Measurements from ENCODE around the gene EMC1. TPM values are rescaled to one million over a fixed set of nuclear protein-coding genes. Genes with fewer than 3 reads are reported as not detected.
"Not testable (repeated sequence)": the region's sequence is repeated elsewhere in the genome, so short reads cannot be mapped to it uniquely, and the experiment has no call there.

Gene EMC1
- total RNA-seq, 1 donor from 2014 or later = 52.2 TPM

- Mint-ChIP-seq H3K27me3 (ENCODE audit: unreplicated experiment) (no peaks in the 10 kb centered on the region), H3K4me3 (ENCODE audit: unreplicated experiment) (no peak overlapping the region), H3K27ac (ENCODE audit: unreplicated experiment) (no peak overlapping the region), H3K9me3 (ENCODE audit: unreplicated experiment) (no peaks in the 10 kb centered on the region), H3K4me1 (ENCODE audit: unreplicated experiment) (peaks cover 6% of the 10 kb centered on the region), H3K36me3 (ENCODE audit: unreplicated experiment) (peaks cover 14% of the 10 kb centered on the region)
- DNase-seq (ENCODE audit: extremely low spot score, unreplicated experiment) = no peak
- TF ChIP-seq, protein P1, sequence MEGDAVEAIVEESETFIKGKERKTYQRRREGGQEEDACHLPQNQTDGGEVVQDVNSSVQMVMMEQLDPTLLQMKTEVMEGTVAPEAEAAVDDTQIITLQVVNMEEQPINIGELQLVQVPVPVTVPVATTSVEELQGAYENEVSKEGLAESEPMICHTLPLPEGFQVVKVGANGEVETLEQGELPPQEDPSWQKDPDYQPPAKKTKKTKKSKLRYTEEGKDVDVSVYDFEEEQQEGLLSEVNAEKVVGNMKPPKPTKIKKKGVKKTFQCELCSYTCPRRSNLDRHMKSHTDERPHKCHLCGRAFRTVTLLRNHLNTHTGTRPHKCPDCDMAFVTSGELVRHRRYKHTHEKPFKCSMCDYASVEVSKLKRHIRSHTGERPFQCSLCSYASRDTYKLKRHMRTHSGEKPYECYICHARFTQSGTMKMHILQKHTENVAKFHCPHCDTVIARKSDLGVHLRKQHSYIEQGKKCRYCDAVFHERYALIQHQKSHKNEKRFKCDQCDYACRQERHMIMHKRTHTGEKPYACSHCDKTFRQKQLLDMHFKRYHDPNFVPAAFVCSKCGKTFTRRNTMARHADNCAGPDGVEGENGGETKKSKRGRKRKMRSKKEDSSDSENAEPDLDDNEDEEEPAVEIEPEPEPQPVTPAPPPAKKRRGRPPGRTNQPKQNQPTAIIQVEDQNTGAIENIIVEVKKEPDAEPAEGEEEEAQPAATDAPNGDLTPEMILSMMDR (IDR thresholded peaks at IDR 0.05) = no peak
Observed at GRCh38 chr1:19287436-19288185, 36.3 kb upstream of the EMC1 start.

- not testable (repeated sequence) for H3K27ac Mint-ChIP-seq (ENCODE audit: unreplicated experiment); H3K36me3 Mint-ChIP-seq (ENCODE audit: unreplicated experiment); H3K4me1 Mint-ChIP-seq (ENCODE audit: unreplicated experiment); H3K9me3 Mint-ChIP-seq (ENCODE audit: unreplicated experiment); H3K4me3 Mint-ChIP-seq (ENCODE audit: unreplicated experiment); H3K27me3 Mint-ChIP-seq (ENCODE audit: unreplicated experiment); DNase-seq (ENCODE audit: extremely low spot score, unreplicated experiment)
Observed at GRCh38 chr1:19285807-19286206, 34.5 kb upstream of the EMC1 start.

- H3K9me3 Mint-ChIP-seq (ENCODE audit: unreplicated experiment); DNase-seq (ENCODE audit: extremely low spot score, unreplicated experiment); H3K4me1 Mint-ChIP-seq (ENCODE audit: unreplicated experiment); H3K27me3 Mint-ChIP-seq (ENCODE audit: unreplicated experiment); H3K36me3 Mint-ChIP-seq (ENCODE audit: unreplicated experiment); H3K27ac Mint-ChIP-seq (ENCODE audit: unreplicated experiment); H3K4me3 Mint-ChIP-seq (ENCODE audit: unreplicated experiment): not testable (repeated sequence)
Observed at GRCh38 chr1:19285366-19285765, 34.0 kb upstream of the EMC1 start.

- Mint-ChIP-seq H3K4me3 (ENCODE audit: unreplicated experiment) (no peak overlapping the region), H3K4me1 (ENCODE audit: unreplicated experiment) (no peaks in the 10 kb centered on the region), H3K27me3 (ENCODE audit: unreplicated experiment) (no peaks in the 10 kb centered on the region), H3K36me3 (ENCODE audit: unreplicated experiment) (peaks cover 12% of the 10 kb centered on the region), H3K9me3 (ENCODE audit: unreplicated experiment) (peaks cover 4% of the 10 kb centered on the region), H3K27ac (ENCODE audit: unreplicated experiment) (no peak overlapping the region)
- TF ChIP-seq, protein P1 (IDR thresholded peaks at IDR 0.05) = no peak
- DNase-seq (ENCODE audit: extremely low spot score, unreplicated experiment) = no peak
Observed at GRCh38 chr1:19284881-19285280, 33.6 kb upstream of the EMC1 start.

DNA sequence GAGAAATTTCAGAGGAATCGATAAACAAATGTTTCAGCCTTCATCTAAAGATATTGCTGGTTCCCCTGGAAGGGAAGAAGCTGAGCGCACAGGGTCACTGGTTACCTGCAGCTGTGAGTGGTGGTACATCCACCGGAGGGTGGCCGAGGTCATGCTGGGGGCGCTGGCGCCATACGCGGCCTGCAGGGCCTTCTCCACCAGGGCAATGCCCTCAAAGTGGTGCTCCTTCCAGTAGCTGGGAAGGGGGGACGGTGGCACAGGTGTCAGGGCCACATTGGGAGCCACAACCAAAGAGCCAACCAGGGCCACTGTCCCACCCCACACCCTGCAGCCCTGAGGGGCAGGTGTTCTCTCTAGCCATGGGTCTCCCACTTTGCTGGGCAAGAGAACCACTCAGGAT is 32.6 kb upstream of the EMC1 start:
- no peaks in the 10 kb centered on the region for H3K27me3 Mint-ChIP-seq (ENCODE audit: unreplicated experiment)
- DNase-seq (ENCODE audit: extremely low spot score, unreplicated experiment) = no peak
- H3K4me3 Mint-ChIP-seq (ENCODE audit: unreplicated experiment) = no peak overlapping the region
- TF ChIP-seq, protein P1 (IDR thresholded peaks at IDR 0.05) = no peak
- peaks cover 9% of the 10 kb centered on the region for H3K9me3 Mint-ChIP-seq (ENCODE audit: unreplicated experiment)
- H3K27ac Mint-ChIP-seq (ENCODE audit: unreplicated experiment) = no peak overlapping the region
- H3K4me1 Mint-ChIP-seq (ENCODE audit: unreplicated experiment) = no peaks in the 10 kb centered on the region
- H3K36me3 Mint-ChIP-seq (ENCODE audit: unreplicated experiment) = peaks cover 14% of the 10 kb centered on the region

- Mint-ChIP-seq H3K4me1 (ENCODE audit: unreplicated experiment) (no peaks in the 10 kb centered on the region), H3K9me3 (ENCODE audit: unreplicated experiment) (peaks cover 2% of the 10 kb centered on the region), H3K27me3 (ENCODE audit: unreplicated experiment) (no peaks in the 10 kb centered on the region), H3K27ac (ENCODE audit: unreplicated experiment) (no peak overlapping the region), H3K36me3 (ENCODE audit: unreplicated experiment) (peaks cover 9% of the 10 kb centered on the region), H3K4me3 (ENCODE audit: unreplicated experiment) (no peak overlapping the region)
- TF ChIP-seq, protein P1 (IDR thresholded peaks at IDR 0.05) = no peak
- DNase-seq (ENCODE audit: extremely low spot score, unreplicated experiment) = no peak
Observed at GRCh38 chr1:19274636-19275035, 23.3 kb upstream of the EMC1 start.

- not testable (repeated sequence) for H3K27me3 Mint-ChIP-seq (ENCODE audit: unreplicated experiment); H3K36me3 Mint-ChIP-seq (ENCODE audit: unreplicated experiment); DNase-seq (ENCODE audit: extremely low spot score, unreplicated experiment); H3K9me3 Mint-ChIP-seq (ENCODE audit: unreplicated experiment); H3K4me3 Mint-ChIP-seq (ENCODE audit: unreplicated experiment); H3K27ac Mint-ChIP-seq (ENCODE audit: unreplicated experiment); H3K4me1 Mint-ChIP-seq (ENCODE audit: unreplicated experiment)
Observed at GRCh38 chr1:19273844-19274531, 22.7 kb upstream of the EMC1 start.

All from osteocyte (in vitro differentiated cells).